IgD-negative memory B cell (primary cell): Measurements from ENCODE around the gene CNIH3. TPM values are rescaled to one million over a fixed set of nuclear protein-coding genes. Genes with fewer than 3 reads are reported as not detected.
"Not testable (repeated sequence)": the region's sequence is repeated elsewhere in the genome, so short reads cannot be mapped to it uniquely, and the experiment has no call there.

Experiments
- H3K27ac Mint-ChIP-seq, 3 donors: one replicate each; pipeline ENCODE4 v1.8.0; 2020 to 2022; ENCODE audit warnings: mild to moderate bottlenecking in 3 of 3, mixed read lengths in 3 of 3, moderate library complexity in 1 of 3
- H3K27me3 Mint-ChIP-seq: one replicate; pipeline ENCODE4 v1.8.0; 2021; ENCODE audit warnings: mixed read lengths
- H3K36me3 Mint-ChIP-seq: one replicate; pipeline ENCODE4 v1.8.0; 2020; ENCODE audit warnings: mild to moderate bottlenecking, mixed read lengths
- H3K4me1 Mint-ChIP-seq, 3 donors: one replicate each; pipeline ENCODE4 v1.8.0; 2020 to 2022; ENCODE audit warnings: mixed read lengths in 3 of 3, mild to moderate bottlenecking in 1 of 3
- H3K4me3 Mint-ChIP-seq, 4 donors: one replicate each; pipeline ENCODE4 v1.8.0; 2020 to 2022; ENCODE audit warnings: mild to moderate bottlenecking in 4 of 4, mixed read lengths in 4 of 4, moderate library complexity in 3 of 4
- H3K9me3 Mint-ChIP-seq, 3 donors: one replicate each; pipeline ENCODE4 v1.8.0; 2020 to 2021; ENCODE audit warnings: mixed read lengths in 3 of 3, mild to moderate bottlenecking in 1 of 3
- polyA plus RNA-seq: library from polyadenylated mRNA; unstranded; fragments of 300-500 nt; fragmentation: Illumina TruSeq; gene quantifications from one replicate; pipeline ENCODE4 v1.2.3, GENCODE V29; 2021

Gene CNIH3
- polyA plus RNA-seq, 1 donor from 2014 or later: 3.2 TPM

- peaks cover 7% of the 10 kb centered on the region for H3K27me3 Mint-ChIP-seq
- no peak overlapping the region for H3K27ac Mint-ChIP-seq
- no peak overlapping the region for H3K4me3 Mint-ChIP-seq
- no peaks in the 10 kb centered on the region for H3K9me3 Mint-ChIP-seq
- peaks cover 0 to 3% (median 0%) of the 10 kb centered on the region in 3 donors for H3K4me1 Mint-ChIP-seq
- H3K36me3 Mint-ChIP-seq: no peaks in the 10 kb centered on the region
Observed at GRCh38 chr1:224676551-224676950, 60.4 kb downstream of the CNIH3 start.

- Mint-ChIP-seq H3K9me3 (no peaks in the 10 kb centered on the region), H3K36me3 (no peaks in the 10 kb centered on the region), H3K4me1 (peaks cover 0 to 3% (median 0%) of the 10 kb centered on the region in 3 donors), H3K27ac (no peak overlapping the region), H3K27me3 (peaks cover 5% of the 10 kb centered on the region), H3K4me3 (peak overlapping the region in 1 of 4 donors; percentile 5)
Observed at GRCh38 chr1:224678168-224678567, 62.1 kb downstream of the CNIH3 start.

GRCh38 chr1:224679606-224680005 is 63.5 kb downstream of the CNIH3 start:
- Mint-ChIP-seq H3K4me1 (no peaks in the 10 kb centered on the region), H3K36me3 (no peaks in the 10 kb centered on the region), H3K27ac (peak overlapping the region in 1 of 3 donors; percentile 80), H3K9me3 (no peaks in the 10 kb centered on the region), H3K4me3 (no peak overlapping the region), H3K27me3 (peaks cover 5% of the 10 kb centered on the region)

GRCh38 chr1:224681816-224682215 is 65.7 kb downstream of the CNIH3 start:
- no peak overlapping the region for H3K4me3 Mint-ChIP-seq
- no peaks in the 10 kb centered on the region for H3K9me3 Mint-ChIP-seq
- H3K27me3 Mint-ChIP-seq: no peaks in the 10 kb centered on the region
- no peaks in the 10 kb centered on the region for H3K36me3 Mint-ChIP-seq
- no peak overlapping the region for H3K27ac Mint-ChIP-seq
- no peaks in the 10 kb centered on the region for H3K4me1 Mint-ChIP-seq

- H3K27me3 Mint-ChIP-seq: no peaks in the 10 kb centered on the region
- H3K27ac Mint-ChIP-seq: no peak overlapping the region
- H3K36me3 Mint-ChIP-seq: no peaks in the 10 kb centered on the region
- no peaks in the 10 kb centered on the region for H3K9me3 Mint-ChIP-seq
- H3K4me3 Mint-ChIP-seq: no peak overlapping the region
- H3K4me1 Mint-ChIP-seq: no peaks in the 10 kb centered on the region
Observed at GRCh38 chr1:224683936-224684335, 67.8 kb downstream of the CNIH3 start.

- H3K4me1 Mint-ChIP-seq: no peaks in the 10 kb centered on the region
- H3K27ac Mint-ChIP-seq: no peak overlapping the region
- H3K9me3 Mint-ChIP-seq: no peaks in the 10 kb centered on the region
- H3K27me3 Mint-ChIP-seq: no peaks in the 10 kb centered on the region
- no peak overlapping the region for H3K4me3 Mint-ChIP-seq
- no peaks in the 10 kb centered on the region for H3K36me3 Mint-ChIP-seq
Observed at GRCh38 chr1:224684979-224685425, 68.9 kb downstream of the CNIH3 start.

GRCh38 chr1:224686140-224686539 is 70.0 kb downstream of the CNIH3 start:
- H3K27ac Mint-ChIP-seq, H3K36me3 Mint-ChIP-seq, H3K4me1 Mint-ChIP-seq, H3K27me3 Mint-ChIP-seq, H3K9me3 Mint-ChIP-seq, H3K4me3 Mint-ChIP-seq: not testable (repeated sequence)

GRCh38 chr1:224687465-224687864 is 71.3 kb downstream of the CNIH3 start:
- Mint-ChIP-seq H3K4me1 (no peaks in the 10 kb centered on the region), H3K9me3 (no peaks in the 10 kb centered on the region), H3K27me3 (peaks cover 1% of the 10 kb centered on the region), H3K4me3 (no peak overlapping the region), H3K36me3 (no peaks in the 10 kb centered on the region), H3K27ac (no peak overlapping the region)

- Mint-ChIP-seq H3K27ac (no peak overlapping the region), H3K36me3 (no peaks in the 10 kb centered on the region), H3K9me3 (no peaks in the 10 kb centered on the region)
Observed at GRCh38 chr1:224689374-224689773, 73.3 kb downstream of the CNIH3 start.

GRCh38 chr1:224690576-224690975 is 74.5 kb downstream of the CNIH3 start:
- no peaks in the 10 kb centered on the region for H3K9me3 Mint-ChIP-seq
- no peaks in the 10 kb centered on the region for H3K4me1 Mint-ChIP-seq
- H3K36me3 Mint-ChIP-seq: no peaks in the 10 kb centered on the region
- H3K27ac Mint-ChIP-seq: peak overlapping the region in 1 of 3 donors; percentile 82
- peaks cover 1% of the 10 kb centered on the region for H3K27me3 Mint-ChIP-seq
- no peak overlapping the region for H3K4me3 Mint-ChIP-seq

More at GRCh38 chr1:224689374-224689773, 73.3 kb downstream of the CNIH3 start:
- Mint-ChIP-seq H3K27me3 (peaks cover 1% of the 10 kb centered on the region), H3K4me3 (no peak overlapping the region), H3K4me1 (no peaks in the 10 kb centered on the region)

- no peaks in the 10 kb centered on the region for H3K9me3 Mint-ChIP-seq
- H3K27ac Mint-ChIP-seq: no peak overlapping the region
Observed at GRCh38 chr1:224691148-224691925, 75.2 kb downstream of the CNIH3 start.

GRCh38 chr1:224694969-224695368 is 78.9 kb downstream of the CNIH3 start:
- peaks cover 4% of the 10 kb centered on the region for H3K27me3 Mint-ChIP-seq
- no peaks in the 10 kb centered on the region for H3K4me1 Mint-ChIP-seq
- no peaks in the 10 kb centered on the region for H3K36me3 Mint-ChIP-seq
- no peak overlapping the region for H3K27ac Mint-ChIP-seq
- H3K4me3 Mint-ChIP-seq: no peak overlapping the region
- H3K9me3 Mint-ChIP-seq: peaks cover 0 to 2% (median 0%) of the 10 kb centered on the region in 3 donors

More at GRCh38 chr1:224691148-224691925, 75.2 kb downstream of the CNIH3 start:
- Mint-ChIP-seq H3K4me3 (no peak overlapping the region), H3K36me3 (no peaks in the 10 kb centered on the region), H3K4me1 (no peaks in the 10 kb centered on the region), H3K27me3 (peaks cover 4% of the 10 kb centered on the region)

GRCh38 chr1:224696021-224696420 is 79.9 kb downstream of the CNIH3 start:
- Mint-ChIP-seq H3K27me3 (peaks cover 2% of the 10 kb centered on the region), H3K9me3 (peaks cover 0 to 2% (median 0%) of the 10 kb centered on the region in 3 donors), H3K27ac (no peak overlapping the region), H3K36me3 (no peaks in the 10 kb centered on the region), H3K4me3 (no peak overlapping the region), H3K4me1 (no peaks in the 10 kb centered on the region)

- Mint-ChIP-seq H3K36me3 (no peaks in the 10 kb centered on the region), H3K4me3 (no peak overlapping the region), H3K27ac (no peak overlapping the region), H3K4me1 (no peaks in the 10 kb centered on the region), H3K27me3 (peaks cover 2% of the 10 kb centered on the region), H3K9me3 (peaks cover 0 to 2% (median 0%) of the 10 kb centered on the region in 3 donors)
Observed at GRCh38 chr1:224696891-224697765, 81.0 kb downstream of the CNIH3 start.

GRCh38 chr1:224698015-224698451 is 81.9 kb downstream of the CNIH3 start:
- Mint-ChIP-seq H3K4me3 (no peak overlapping the region), H3K36me3 (no peaks in the 10 kb centered on the region), H3K27me3 (peaks cover 2% of the 10 kb centered on the region), H3K27ac (no peak overlapping the region), H3K9me3 (peaks cover 0 to 2% (median 0%) of the 10 kb centered on the region in 3 donors), H3K4me1 (no peaks in the 10 kb centered on the region)
